GM21528 (cell line): Measurements from ENCODE around the gene UCP3.

ENCODE experiments used
- ATAC-seq: cut with Tn5 transposase; IDR thresholded peaks from one replicate; pipeline ENCODE4 v1.9.1; 2021; ENCODE audit warnings: mild to moderate bottlenecking, moderate library complexity; ENCODE audit not compliant: unreplicated experiment, low FRiP score

UCP3 gene, protein sequence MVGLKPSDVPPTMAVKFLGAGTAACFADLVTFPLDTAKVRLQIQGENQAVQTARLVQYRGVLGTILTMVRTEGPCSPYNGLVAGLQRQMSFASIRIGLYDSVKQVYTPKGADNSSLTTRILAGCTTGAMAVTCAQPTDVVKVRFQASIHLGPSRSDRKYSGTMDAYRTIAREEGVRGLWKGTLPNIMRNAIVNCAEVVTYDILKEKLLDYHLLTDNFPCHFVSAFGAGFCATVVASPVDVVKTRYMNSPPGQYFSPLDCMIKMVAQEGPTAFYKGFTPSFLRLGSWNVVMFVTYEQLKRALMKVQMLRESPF

DNA sequence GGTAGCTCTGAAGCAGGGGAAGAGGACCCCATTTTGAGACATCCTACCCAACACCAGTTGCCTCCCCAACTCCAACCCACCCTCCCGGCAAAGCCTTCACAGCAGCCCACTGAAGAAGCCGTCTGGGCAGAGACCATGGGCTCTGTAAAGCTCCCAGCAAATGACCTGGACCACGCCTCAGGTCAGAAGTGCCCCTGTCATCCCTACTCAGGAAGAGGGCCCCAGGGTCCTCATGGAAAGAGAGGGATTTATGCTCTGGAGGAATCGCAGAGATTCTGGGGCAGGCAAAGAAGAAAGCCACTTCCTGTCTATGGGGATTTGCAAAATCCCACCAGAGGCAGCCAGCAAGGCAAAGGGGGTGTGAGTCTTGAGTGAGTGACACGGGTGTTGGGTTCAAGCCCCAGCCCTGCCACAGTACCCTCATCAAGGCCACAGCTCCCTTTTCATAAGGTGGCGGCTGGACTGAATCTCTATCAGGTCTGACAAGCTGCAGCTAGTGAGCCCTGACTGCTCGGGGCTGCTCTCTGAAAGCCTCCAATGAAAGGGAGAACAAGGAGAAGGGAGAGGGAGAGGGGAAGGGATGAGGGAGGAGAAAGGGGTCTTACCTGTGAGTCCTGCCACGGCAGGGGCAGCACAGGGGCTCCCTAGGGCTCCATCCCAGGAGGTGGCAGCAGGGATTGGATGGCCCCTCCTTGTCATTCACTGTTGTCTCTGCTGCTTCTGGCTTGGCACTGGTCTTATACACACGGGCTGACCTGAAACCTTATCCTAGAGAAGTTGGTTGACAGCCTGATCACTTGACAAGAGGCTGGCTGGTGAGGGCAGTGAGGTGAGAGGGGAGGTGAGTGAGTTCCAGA lies at the start of gene UCP3:
Gene UCP3, minus strand, starts transcription at position 713 of the 857 bp plus-strand sequence. CDS start 2,043 bp downstream, outside the sequence.
- ATAC-seq, result no peak

DNA sequence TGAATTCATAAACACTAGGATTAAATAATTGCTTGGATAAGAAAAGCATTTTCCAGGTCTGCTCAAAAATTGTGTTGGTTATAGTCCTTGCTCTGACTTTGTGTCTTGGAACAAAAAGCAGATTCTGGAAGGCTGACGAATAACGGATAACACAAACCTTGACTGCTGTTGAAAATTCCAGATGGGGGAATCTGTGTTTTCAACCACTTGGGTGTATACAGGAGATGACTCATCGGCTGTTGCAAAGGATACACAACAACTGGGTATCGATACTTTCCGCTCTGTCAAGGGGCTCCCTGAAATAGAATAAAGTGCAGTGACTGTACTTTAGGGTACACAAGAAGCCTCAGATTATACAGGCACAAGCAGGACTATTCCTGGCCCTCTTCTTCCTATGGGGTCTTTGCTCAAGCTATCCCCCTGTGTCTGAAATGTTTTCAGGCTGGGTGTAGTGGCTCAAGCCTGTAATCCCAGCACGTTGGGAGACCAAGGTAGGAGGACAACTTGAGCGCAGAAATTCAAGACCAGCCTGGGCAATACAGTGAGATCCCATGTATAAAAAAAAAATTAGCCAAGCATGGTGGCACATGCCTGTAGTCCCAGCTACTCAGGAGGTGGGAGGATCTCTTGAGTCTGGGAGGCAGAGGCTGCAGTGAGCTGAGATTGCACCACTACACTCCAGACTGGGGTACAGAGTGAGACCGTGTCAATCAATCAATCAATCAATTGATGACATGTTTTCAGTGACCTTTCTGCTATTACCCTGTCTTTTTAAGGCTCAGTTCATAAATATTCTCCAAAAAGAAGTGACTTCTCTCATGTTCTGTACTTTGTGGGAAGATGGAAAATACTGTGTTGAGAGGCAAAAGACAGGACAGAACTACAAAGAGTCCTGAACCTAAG lies 48.6 kb upstream of the UCP3 start:
- no peak for ATAC-seq

DNA sequence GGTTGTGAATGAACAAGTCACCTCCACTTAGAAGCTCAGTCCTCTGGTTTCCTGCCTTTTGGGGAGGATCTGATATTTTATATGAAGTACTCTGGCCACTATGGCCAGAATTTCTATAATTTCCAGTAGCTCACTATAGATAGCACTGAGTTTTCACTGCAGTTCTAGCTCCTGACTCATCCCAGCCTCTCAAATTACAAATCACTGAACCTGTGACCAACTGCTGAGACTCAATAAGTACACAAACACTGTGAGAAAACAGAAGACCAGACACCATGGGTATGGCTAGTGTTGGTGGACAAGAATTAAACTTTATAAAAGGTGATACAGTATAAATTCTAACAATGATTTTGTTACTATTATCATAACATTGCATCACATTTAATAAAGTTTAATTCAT lies 47.1 kb upstream of the UCP3 start:
- no peak for ATAC-seq

DNA sequence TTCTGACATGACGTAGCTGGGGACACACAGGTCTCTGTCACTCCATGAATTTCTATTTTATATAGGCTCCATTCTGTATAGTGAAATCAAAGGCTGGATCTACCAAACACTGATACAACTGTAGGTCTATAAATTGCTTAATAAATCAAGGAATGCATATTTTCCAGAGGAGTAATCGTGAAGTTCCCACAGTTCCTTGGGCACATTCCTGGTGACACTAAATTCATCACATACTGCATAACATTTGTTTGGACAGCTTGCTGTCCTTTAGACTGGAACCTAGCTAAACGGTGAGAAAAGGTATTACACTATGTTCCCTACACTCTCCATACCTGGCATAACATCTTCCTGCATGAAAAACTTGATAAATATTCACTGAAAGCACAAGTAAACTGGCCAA lies 41.6 kb upstream of the UCP3 start:
- ATAC-seq, result no peak

DNA sequence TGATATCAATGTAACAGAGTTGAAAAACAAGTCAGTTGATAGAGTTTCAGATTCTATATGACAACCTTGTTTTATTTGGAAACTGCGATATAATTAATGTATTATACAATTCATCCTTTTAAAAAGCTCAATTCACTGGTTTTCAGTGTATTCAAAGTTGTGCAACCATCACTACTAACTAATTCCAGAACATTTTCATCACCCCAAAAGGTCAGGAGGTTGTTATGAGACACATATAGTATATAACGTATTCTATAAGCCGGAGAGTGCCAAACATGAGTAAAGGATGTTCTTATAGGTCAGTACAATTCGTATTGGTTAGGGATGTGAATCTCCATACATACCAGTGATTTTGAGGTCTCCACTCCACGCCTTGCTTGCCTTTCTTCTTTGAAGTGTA lies 40.1 kb upstream of the UCP3 start:
- no peak for ATAC-seq

DNA sequence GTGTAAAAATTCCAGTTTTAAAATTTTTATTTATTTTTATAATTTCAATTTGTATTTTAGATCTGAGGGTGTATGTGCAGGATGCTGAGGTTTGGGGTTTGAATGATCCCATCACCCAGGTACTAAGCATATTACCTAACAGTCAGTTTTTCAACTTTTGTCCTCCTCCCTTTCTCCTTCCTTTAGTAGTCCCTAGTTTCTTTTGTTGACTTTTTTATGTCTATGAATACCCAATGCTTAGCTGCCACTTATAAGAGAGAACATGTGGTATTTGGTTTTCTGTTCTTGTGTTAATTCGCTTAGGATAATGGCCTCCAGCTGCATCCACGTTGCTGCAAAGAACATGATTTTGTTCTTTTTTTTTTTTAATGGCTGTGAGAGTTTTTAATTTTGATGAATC lies 35.7 kb upstream of the UCP3 start:
- ATAC-seq, result no peak

DNA sequence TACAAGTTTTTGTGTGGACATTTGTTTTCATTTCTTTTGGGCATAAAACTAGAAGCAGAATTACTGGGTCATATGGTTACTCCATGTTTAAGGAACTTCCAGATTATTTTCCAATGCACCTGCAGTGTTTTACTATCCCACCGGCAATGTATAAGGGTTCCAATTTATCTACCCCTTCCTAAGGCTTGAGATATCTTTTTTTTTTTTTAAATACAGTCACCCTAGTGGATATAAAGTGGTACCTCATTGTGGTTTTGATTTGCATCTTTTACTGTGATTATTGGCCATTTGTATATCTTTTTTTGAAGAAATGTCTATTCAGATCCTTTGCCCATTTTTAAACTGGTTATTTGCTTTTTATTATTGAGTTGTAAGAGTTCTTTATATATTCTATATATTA lies 34.6 kb upstream of the UCP3 start:
- ATAC-seq, result no peak

DNA sequence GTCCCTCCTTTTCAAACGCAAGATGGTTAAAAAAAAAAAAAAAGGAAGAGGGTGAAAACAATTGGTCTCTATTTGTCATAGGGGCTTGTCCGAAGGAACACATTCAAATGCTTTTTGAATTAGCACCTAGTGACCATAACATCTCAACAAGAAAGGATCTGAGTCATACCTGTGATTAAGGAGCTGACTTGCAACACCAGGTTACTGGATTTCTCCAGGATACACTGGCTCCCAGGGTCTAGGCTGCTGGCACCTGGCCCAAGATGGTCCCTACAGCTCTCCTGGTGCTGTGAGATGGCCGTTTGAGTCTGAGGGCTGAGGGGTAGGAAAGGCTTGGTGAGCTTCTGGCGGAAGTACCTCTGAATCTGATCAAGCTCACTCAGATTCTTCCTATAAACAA lies 28.4 kb upstream of the UCP3 start:
- no peak for ATAC-seq

DNA sequence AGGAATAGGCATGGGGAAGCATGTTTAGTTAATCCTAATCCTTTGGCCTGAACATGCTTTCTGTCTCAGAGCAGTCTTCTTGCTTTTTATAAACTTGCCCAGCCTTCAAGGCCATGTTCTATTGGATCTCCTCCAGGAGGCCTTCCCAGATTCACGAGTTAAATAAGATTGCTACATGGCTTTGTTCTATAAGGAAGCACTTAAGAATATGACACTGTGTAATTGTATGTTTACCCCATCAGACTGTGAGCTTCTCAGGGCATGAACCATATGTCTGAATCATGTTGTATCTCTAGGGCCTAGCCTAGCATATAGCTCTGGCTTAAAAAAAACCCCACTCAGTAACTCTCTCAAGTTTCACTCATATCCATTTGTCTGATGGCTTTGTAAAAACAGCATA lies 26.4 kb upstream of the UCP3 start:
- no peak for ATAC-seq

DNA sequence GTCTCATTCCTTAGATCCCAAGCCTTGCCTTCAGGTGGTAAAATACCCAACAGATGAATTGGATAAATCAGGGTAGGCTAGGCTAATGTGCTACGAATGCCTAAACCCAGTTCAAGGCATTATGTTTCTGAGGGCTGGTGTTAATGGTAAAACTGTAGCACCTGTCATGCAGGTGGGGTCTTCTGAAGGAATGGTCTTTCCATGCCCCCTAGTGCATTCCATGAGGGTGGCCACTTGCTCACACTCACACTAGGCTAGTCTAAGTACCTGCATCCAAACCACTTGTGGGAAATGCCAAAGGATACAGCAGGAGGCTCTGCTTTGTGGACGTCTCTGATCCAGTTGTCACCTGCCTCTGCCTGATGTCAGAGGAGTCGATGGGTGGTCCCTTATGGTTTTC lies 24.2 kb upstream of the UCP3 start:
- no peak for ATAC-seq

DNA sequence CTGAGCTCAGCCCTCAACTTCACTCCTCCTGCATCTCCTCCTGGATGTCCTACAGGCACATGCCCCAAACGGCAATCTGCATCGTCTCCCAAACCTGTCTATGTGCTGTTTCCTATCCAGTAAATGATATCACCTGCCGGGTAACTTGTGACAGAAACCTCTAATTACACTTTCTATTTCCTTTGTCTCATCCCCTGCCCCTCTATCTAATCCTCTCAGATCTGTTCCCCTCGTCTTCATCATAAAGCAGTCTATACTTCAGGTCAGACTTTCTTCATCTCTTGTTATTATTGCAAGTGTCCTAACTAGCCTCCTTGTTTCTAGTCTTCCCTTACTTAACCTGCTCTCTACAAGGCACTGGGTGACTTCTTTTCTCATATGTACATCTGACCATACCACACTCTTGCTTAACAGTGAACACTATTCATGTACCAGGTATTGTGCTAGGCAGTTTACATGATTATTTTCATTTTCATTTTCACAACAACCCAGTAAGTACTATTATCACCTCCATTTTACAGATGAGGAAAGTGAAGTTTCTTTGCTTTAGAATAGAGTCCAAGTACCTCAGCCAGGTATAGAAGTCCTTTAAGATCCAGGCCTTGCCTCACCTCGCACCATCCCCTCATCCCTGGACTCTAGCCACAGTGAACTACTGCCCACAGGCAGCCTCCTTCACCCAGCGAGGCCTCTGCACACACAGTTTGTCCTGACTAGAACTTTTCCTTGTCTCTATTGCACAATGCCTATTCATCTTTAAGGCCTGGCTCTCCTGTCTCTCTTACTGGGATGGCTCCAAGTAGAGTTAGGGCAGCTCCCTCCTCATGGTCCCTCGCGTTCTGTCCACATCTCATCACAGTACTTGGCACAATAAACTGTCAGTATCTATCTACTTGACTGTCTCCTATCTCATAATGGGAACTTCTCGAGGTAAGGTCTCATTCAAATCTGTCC lies 22.1 kb upstream of the UCP3 start:
- ATAC-seq, result no peak

DNA sequence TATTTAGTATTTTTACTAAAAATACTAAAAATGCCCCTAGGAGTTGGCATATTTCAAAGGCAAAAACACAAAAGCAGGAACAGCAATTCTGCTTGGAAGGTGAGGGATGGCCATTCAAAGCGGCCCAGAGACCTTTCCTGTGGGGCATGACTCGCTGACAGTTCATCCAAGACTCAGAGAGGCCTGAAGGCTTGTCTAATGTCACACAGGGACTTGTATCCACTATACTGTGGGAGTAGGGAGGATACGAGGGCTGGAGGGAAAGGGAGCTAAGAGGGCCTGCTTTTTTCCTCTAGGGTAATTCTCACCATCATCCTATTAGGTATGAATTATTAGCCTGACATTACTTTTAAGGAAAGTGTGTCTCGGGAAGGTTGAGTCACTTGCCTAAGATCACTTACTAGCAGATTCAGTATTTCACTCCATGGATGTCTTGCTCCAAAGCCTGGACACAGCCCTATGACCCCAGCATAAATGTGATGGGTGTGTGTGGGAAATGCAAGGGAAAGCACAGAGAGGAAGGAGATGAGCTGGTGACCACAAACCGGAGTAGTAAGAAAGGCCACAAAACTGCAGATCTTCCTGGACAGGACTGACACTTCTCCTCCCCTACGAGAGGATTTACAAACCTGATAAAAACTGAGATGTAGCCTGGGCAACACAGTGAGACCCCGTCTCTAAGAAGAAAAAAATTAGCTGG lies 16.7 kb upstream of the UCP3 start:
- no peak for ATAC-seq

DNA sequence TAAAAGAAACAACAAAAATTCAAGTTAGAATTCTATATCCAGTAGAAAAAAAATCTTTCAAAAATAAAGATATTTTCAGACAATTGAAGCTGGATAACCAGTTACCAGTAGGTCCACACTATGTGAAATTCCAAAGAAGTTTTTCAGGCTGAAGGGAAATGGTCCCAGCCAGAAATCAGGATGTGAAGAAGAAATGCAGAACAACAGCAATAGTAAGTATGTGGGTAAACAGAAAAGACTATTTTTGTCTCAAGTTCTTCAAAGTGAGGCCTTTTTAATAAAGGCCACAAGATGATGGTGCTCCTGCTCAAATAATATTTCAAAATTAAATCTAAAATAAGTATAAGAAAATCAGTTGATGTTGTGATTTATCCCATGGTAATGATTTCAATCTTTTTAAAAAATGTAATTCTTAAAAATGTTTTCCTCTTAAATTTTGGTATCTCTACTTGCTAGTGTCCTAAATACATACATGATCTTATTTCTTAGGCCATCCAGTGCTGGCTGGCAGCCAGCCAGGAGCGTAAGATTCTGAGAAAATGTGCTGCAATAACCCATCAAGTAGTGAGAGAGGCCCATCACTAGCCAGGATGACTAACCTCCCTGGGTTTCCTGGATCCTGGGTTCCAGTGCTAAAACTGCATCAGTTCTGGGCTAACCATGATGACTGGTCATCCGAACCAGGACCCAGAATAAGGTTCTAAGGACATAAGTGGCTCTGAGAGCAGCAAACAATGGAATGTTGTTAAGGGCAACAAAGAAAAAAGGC lies 15.6 kb upstream of the UCP3 start:
- ATAC-seq, result no peak

DNA sequence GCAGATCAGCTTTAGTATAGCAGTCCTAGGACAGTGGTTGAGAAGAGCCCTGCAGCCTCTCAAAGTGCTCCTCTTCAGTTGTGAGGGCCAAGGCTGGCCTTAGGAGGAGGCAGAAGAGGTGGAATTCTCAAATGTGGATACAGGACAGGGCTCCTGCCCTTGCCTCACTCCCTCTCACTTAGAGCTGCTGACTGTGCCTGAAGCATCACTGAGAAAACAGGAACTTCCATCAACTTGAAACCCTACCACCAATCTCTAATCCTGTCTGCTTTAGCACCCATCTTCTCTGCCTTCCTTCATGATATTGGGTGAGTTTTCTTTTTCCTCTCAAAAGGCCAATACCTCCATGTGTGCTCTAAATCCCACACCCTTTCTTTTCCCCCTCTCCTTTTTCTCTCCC lies 14.4 kb upstream of the UCP3 start:
- ATAC-seq, result no peak

DNA sequence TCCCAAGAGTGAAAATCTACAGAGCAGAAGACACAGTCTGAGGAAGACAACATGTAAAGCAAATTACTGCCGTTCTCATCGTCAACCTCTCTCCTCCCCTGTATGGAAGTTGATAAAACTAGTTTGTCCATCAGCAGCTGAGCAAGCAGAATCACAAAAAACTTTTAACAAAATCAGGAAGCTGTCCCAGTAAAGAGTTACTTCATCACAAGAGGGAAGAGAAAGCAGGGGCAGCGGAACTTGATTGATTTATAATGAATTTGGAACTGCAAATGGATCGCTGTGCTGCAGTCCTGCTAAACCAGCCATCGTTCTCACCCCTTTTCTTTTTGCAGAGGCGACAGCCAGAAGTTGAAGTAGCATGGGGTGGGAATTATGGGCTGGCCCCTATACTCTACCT lies 13.7 kb upstream of the UCP3 start:
- no peak for ATAC-seq

DNA sequence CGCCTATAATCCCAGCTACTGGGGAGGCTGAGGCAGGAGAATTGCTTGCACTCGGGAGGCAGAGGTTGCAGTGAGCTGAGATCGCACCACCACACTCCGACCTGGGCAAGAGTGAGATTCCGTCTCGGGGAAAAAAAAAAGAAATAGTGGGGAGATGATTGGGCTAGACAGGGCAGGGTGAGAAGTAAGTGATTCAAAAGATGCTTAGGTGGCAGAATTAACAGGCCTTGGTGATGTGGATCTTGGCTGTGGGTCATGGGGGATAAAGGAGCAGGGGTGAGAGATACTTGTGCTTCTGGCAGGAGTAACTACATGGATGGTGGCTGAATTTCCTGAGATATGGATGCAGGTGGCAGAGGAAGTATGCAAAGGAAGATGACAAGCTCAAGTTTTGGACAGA lies 13.1 kb upstream of the UCP3 start:
- ATAC-seq, result no peak

DNA sequence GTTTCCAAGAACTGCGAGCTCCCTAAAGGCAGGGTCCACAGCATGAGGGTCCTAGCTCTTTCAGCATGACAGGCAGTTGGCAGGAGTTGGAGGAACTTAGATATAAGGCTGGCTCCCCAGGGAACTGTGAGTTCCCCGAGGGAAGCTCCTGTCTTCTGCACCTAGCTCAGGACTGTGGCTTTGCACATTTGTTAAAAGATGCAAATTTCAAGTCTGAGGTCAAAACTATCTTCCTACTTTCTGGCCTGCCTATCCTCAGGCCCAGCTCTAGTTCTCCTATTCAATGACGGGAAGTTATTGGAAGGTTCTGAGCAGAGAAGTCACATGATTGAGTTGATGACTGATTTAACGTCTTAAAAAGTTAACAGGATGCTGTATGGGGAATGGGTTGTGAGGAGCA lies 11.7 kb upstream of the UCP3 start:
- peak; percentile 61 for ATAC-seq

DNA sequence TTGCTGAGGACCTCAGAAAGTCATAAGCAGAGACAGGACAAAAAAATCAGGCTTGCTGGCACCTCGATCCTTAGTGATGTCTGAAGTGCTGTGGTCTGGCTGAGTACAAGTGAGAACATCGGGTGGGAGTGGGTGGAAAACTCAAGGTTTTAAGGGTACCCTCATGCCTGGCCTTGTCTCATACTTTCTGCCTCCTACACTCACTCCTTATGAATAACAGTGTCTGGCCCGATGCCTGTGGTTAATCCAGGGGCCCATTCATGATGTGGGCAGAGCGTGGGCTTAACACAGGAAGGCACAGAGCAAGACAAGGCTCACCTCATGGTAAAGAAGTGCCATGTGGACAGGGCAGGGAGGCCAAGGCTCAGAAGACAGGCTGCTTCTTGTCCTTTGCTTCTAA lies 11.0 kb upstream of the UCP3 start:
- no peak for ATAC-seq
